GM21447 (cell line): ENCODE results near the gene OTOF.

Source experiments
- ATAC-seq: cut with Tn5 transposase; IDR thresholded peaks from one replicate; pipeline ENCODE4 v1.9.1; 2021; ENCODE audit not compliant: unreplicated experiment

OTOF gene

DNA sequence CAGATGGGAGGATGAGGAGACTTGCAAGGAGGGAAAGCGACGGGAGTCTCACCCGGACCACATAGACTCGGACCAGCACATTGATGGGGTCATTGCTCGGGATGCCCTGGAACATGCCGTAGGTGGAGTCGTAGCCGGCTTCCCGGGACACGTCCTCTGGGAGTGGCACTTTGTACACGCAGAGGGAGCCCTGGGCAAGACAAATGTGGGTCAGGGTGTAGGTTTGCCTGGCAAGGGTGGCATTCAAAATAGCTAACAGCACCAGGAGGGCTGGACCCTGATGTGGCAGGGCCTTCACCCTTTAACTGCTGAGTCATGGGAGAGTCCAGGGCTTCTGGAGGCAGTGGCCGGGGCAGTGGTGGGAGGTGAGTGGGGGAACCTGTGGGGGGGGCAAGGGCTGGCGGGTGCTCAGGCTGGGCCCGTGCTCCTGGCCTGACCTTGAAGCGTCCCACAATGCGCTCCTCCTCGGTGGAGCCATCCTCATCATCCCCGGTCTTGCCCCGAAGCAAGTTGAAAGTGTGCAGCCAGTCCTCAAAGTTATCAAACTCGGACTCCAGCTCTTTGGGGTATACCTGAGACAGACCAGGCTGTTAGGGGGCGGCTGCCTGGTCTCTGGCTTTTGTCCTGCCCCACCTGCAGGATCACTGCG, 11.1 kb downstream of the OTOF start:
- ATAC-seq, result no peak

DNA sequence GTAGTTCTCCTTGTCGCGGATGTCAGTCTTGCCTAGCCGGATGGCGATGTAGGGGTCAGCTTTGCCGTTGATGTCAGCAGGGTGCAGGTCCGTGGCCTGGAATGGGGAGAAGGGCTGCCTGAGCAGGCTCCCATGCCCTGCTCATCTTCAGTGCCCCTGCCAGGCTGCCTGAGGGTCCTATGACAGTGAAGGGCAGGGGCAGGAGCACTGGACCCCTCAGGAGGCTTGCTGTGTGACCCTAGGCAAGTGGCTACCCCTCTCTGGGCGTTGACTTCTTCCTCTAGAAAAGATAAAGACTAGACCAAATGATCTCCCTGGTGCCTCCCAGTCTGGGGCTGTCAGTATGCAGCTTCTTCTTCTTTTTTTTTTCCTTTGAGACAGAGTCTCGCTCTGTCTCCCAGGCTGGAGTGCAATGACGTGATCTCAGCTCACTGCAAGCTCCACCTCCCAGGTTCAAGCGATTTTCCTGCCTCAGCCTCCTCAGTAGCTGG, 11.9 kb downstream of the OTOF start:
- no peak for ATAC-seq

- no peak for ATAC-seq
Observed at GRCh38 chr2:26465266-26465925, 12.5 kb downstream of the OTOF start.

GRCh38 chr2:26464390-26465265, 13.3 kb downstream of the OTOF start:
- ATAC-seq, result no peak

- ATAC-seq, result no peak
Observed at GRCh38 chr2:26463244-26464192, 14.4 kb downstream of the OTOF start.

DNA sequence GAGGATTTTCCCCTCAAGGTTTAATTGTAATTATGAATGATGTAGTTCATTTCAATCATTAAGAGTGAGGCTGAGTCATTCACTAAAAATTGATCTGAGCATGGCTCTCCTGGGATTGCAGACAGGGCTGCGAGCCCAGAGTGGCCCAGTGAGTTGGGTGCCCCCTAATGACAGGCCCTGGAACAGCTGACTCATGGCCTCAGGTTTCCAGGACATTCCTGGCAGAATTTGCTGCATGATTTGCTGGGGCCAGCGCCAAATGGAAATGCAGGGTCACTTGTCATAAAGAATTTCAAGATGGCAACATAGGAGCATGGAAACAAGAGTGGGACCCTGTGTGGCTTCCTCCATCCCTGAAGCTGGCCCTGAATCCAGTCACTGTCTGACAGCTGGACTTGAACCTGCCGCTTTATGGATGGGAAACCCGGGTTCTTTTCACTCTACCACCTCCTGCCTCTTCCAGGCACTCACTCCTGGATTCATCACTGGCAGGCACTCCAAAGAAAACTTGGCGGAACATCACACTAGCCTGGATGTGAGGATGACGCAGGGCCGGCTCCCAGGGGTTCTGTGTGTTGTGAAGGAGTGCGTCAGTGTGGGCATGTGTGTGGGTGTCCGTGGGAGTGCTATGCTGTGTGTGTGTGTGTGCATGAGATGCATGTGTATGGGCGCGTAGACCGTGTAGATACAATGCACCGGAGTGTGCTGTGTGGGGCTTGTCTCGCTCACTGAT, 15.2 kb downstream of the OTOF start:
- no peak for ATAC-seq

DNA sequence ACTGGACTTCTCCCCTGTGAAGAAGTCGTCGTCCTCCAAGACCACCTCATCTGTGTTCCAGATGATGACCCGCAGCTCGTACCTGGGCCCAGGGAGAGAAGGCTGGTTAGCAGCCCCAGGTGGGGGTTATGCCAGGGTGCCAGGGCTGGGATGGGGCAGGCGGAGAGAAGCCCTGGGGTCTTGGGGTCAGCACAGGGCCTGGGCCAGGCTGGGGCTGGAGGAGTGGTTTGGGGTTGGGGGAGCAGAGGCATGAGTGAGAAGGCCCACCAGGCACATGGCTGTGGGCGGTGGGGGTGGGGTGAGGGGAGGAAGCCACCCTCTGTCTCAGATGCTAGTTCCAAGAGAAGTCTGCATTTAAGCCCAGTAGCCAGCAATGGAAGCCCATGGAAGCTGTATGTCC, 15.8 kb downstream of the OTOF start:
- no peak for ATAC-seq

GRCh38 chr2:26461601-26462023, 16.3 kb downstream of the OTOF start:
- ATAC-seq, result no peak

- no peak for ATAC-seq
Observed at GRCh38 chr2:26460613-26461031, 17.3 kb downstream of the OTOF start.

- ATAC-seq, result no peak
Observed at GRCh38 chr2:26459991-26460612, 17.8 kb downstream of the OTOF start.

DNA sequence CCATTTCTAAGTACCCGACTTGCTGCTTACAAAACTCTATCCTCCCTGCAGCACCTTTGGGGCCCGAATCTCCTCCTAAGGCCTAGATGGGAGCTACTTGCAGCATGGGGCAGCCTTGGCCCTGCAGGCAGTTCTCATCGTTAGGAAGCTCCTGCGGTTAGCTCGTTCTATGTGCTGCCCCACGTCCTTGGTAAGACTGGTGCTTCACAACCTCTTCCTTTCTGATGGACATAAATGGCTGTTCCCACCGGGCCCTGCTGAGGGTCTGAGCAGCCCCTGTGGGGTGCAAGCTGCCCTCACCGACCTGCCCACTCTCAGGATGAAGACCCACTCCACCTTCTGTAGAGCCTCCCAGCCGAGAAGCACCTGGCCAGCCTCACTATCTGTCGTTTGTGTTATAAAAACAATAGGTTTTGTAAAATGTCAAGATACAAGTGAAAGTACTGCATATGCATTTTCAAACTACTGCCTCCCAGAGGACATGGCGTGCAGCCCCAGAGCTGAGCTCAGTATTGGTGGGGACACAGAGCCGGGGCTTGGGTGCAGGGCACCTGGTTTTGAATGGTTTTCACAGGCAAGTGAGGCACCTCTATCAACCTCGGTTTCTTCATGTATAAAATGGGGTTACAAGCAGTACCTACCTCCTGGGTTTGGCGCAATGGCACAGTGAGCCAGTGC, 19.4 kb downstream of the OTOF start:
- ATAC-seq, result no peak

- no peak for ATAC-seq
Observed at GRCh38 chr2:26457695-26458364, 20.1 kb downstream of the OTOF start.

GRCh38 chr2:26457251-26457666, 20.7 kb downstream of the OTOF start:
- no peak for ATAC-seq

DNA sequence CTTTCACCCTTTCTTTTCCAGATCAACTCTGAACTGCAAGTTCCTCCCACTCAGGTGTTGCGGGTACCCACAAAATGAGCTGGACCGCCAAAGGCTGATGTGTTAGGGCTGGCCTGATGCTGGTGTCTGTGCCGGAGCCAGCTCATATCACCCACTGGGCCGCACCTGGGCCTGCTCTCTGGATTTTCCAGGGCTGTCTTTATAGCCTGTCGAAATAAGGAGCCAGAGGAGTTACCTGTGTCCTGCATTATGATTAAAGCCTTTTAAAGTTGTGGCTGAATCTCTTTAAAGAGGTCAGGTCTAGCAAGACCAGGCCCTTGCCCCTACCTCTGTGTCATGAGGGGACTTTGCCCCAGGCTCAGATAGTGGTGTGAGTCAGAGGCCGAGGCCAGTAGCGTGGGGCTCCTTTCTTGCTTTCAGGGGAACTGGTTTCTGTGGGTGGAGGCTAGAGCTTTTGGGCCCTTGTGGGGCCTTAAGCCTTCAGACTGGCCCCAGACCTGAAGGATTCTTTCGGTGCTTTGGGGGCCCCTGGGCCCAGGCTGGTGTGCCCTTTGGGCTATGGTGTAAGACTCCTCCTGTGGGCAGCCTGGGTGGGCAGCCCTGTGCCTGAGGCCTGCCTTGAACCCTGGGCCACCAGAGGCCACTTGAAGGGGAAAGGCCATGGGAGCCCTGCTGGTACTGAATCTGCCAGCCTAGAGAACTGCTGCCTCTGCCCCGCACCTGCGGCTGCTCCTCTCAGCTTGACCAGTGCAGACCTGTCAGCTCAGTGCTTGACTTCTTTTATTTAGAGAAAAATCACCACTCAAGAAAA, 21.3 kb downstream of the OTOF start:
- ATAC-seq, result no peak

- no peak for ATAC-seq
Observed at GRCh38 chr2:26455670-26456439, 22.1 kb downstream of the OTOF start.

DNA sequence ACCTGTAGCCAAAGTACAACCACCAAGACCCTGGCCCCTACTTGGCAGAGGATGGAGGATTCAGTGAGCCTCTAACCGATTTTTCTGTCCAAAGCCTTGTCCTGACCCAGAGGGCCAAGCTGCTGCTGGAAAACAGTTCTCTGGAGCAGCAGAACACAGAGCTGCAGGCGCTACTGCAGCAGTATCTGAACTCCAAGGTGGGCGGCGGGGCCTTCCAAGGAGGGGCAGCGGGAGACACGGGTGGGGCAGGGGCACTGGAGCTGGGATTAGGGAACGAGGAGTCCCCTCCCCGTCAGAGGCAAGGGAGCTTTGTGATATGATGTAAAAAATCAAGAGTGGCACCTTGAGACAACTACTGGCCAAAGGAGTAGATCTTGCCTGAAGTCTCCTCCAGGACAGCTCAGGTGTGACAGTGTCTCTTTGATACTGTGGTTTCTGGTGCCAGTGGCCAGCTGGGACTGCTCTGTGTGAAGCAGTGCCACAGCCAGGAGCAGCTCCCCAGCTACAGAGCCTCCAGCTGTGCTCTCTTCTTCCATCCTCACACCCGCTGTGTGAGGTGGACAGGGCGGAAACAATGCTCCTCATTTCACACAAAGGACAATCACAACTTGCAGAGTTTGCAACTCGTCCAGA, 22.8 kb downstream of the OTOF start:
- ATAC-seq, result no peak
